HepG2 (cell line): ENCODE results near the gene IGFBP6. TPM values are rescaled to one million over a fixed set of nuclear protein-coding genes. Genes with fewer than 3 reads are reported as not detected.

Source experiments
- AGO2 ChIP-seq: fragments of 200-400 bp; formaldehyde crosslinking; optimal IDR thresholded peaks from 2 replicates; pipeline ENCODE3; 2017; ENCODE audit warnings: mild to moderate bottlenecking, low read depth, low read length, moderate library complexity
- FOXA3 ChIP-seq: IDR thresholded peaks from 2 replicates; pipeline ENCODE4 v1.6.1; 2016; ENCODE audit warnings: missing genetic modification reagents, missing compliant biosample characterization
- KMT2B ChIP-seq: IDR thresholded peaks from 2 replicates; pipeline ENCODE4 v1.6.1; 2016; ENCODE audit warnings: missing genetic modification reagents, missing compliant biosample characterization
- MLLT10 ChIP-seq: sonication (generic); formaldehyde crosslinking; IDR thresholded peaks from 2 replicates; pipeline ENCODE4 v1.4.0; 2020; ENCODE audit warnings: missing genetic modification reagents
- MTA3 ChIP-seq: sonication (generic); formaldehyde crosslinking; IDR thresholded peaks from 2 replicates; pipeline ENCODE4 v1.4.0; 2020; ENCODE audit warnings: missing genetic modification reagents
- REPIN1 ChIP-seq: sonication (generic); formaldehyde crosslinking; IDR thresholded peaks from 2 replicates; pipeline ENCODE4 v1.8.0; 2022; ENCODE audit warnings: missing genetic modification reagents, low read depth, mild to moderate bottlenecking, borderline replicate concordance
- ZNF263 ChIP-seq: sonication (generic); formaldehyde crosslinking; IDR thresholded peaks from 2 replicates; pipeline ENCODE4 v1.4.0; 2020; ENCODE audit warnings: missing genetic modification reagents
- ZNF432 ChIP-seq: sonication (generic); formaldehyde crosslinking; IDR thresholded peaks from 2 replicates; pipeline ENCODE4 v1.5.0; 2020; ENCODE audit warnings: missing genetic modification reagents, mild to moderate bottlenecking, borderline replicate concordance
- ZNF616 ChIP-seq: sonication (generic); formaldehyde crosslinking; IDR thresholded peaks from 2 replicates; pipeline ENCODE4 v1.5.0; 2020; ENCODE audit warnings: low read depth, mild to moderate bottlenecking, missing genetic modification reagents
- ZNF720 ChIP-seq: sonication (generic); formaldehyde crosslinking; IDR thresholded peaks from 2 replicates; pipeline ENCODE4 v1.4.0; 2020; ENCODE audit warnings: missing genetic modification reagents
- ZNF761 ChIP-seq: sonication (generic); formaldehyde crosslinking; conservative IDR thresholded peaks from 2 replicates; pipeline ENCODE4 v1.4.0; 2020; ENCODE audit warnings: mild to moderate bottlenecking, missing genetic modification reagents
- ZNF83 ChIP-seq: sonication (generic); formaldehyde crosslinking; IDR thresholded peaks from 2 replicates; pipeline ENCODE4 v1.4.0; 2020; ENCODE audit warnings: missing genetic modification reagents, mild to moderate bottlenecking, borderline replicate concordance
- polyA plus RNA-seq, 8 experiments: library from polyadenylated mRNA; depleted of rRNA in 3 of 8; stranded (reverse) in 7 of 8; unstranded in 1 of 8; fragments of >200 nt; fragmentation: Illumina TruSeq in 4 of 8; extraction: Trizol in 4 of 8; gene quantifications; 2 replicates each; pipeline versions ENCODE4 v1.2.1 to v1.2.3, GENCODE V29; 2011 to 2016; ENCODE audit warnings: low read depth in 4 of 8, missing spikeins in 1 of 8, mixed read lengths in 1 of 8; ENCODE audit not compliant: insufficient read depth in 1 of 8
- total RNA-seq, 5 experiments: library from RNA; depleted of rRNA; stranded (reverse); fragments of >200 nt; fragmentation: Illumina TruSeq; extraction: Trizol; gene quantifications; 2 replicates each; pipeline ENCODE4 v1.2.3, GENCODE V29; 2016; ENCODE audit warnings: low read depth in 1 of 5
- TF ChIP-seq, protein P1 (sequence below): sonication (generic); formaldehyde crosslinking; IDR thresholded peaks from 2 replicates; pipeline ENCODE4 v1.4.0; 2020; ENCODE audit warnings: missing genetic modification reagents
- TF ChIP-seq, protein P2 (sequence below): IDR thresholded peaks from 2 replicates; pipeline ENCODE4 v1.6.1; 2016; ENCODE audit warnings: control low read depth
- TF ChIP-seq, protein P3 (sequence below): sonication (generic); formaldehyde crosslinking; IDR thresholded peaks from 2 replicates; pipeline ENCODE4 v1.4.0; 2020; ENCODE audit warnings: missing genetic modification reagents; ENCODE audit errors: not compliant biosample characterization
- TF ChIP-seq, protein P4 (sequence below): sonication (generic); formaldehyde crosslinking; IDR thresholded peaks from 2 replicates; pipeline ENCODE4 v1.4.0; 2020; ENCODE audit warnings: missing genetic modification reagents, borderline replicate concordance
- TF ChIP-seq, protein P5 (sequence below): sonication (generic); formaldehyde crosslinking; IDR thresholded peaks from 2 replicates; pipeline ENCODE4 v1.8.0; 2022; ENCODE audit warnings: missing genetic modification reagents, mild to moderate bottlenecking, inconsistent platforms, borderline replicate concordance

Gene IGFBP6
- total and polyA plus RNA-seq, 2 of the 13 experiments (the other 11 are each of a cell fraction or from before 2014, with no cell fraction given), result 3.9 to 25.2 TPM

DNA sequence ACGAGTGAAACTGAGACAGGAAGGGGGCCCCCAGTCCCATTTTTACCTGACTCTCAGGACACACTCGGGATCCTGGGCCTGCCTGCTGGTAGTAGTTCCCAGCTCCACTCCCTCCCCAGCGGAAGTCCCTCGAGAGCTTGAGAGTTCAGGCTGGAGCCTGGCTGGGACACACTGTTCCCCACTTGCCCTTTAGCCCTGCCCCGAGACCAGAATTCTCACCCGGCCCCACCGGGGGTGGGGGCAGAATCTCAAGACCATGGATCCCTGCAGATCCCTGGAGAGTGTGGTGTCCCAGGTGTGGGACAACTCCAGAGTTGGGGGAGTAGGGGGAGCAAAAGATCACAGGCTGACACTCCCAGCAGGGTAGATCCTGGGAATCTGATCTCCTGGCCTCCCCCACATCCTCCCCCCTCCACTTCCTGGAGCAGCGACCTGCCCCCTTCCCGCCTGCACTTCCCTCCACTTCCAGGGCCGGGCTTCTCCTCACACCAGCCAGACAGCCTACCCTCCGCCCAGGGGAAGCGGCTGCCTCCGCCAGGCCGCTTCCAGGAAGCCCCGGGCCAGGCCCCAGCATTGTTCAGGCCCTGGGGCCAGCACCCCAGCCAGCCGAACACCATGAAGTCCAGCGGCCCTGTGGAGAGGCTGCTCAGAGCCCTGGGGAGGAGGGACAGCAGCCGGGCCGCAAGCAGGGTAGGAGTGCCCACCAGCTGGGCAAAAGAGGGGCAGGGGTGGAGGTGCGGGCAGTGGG is 47.7 kb upstream of the IGFBP6 start, which contains the start of gene TNS2 (continued):
- TF ChIP-seq, protein P1, sequence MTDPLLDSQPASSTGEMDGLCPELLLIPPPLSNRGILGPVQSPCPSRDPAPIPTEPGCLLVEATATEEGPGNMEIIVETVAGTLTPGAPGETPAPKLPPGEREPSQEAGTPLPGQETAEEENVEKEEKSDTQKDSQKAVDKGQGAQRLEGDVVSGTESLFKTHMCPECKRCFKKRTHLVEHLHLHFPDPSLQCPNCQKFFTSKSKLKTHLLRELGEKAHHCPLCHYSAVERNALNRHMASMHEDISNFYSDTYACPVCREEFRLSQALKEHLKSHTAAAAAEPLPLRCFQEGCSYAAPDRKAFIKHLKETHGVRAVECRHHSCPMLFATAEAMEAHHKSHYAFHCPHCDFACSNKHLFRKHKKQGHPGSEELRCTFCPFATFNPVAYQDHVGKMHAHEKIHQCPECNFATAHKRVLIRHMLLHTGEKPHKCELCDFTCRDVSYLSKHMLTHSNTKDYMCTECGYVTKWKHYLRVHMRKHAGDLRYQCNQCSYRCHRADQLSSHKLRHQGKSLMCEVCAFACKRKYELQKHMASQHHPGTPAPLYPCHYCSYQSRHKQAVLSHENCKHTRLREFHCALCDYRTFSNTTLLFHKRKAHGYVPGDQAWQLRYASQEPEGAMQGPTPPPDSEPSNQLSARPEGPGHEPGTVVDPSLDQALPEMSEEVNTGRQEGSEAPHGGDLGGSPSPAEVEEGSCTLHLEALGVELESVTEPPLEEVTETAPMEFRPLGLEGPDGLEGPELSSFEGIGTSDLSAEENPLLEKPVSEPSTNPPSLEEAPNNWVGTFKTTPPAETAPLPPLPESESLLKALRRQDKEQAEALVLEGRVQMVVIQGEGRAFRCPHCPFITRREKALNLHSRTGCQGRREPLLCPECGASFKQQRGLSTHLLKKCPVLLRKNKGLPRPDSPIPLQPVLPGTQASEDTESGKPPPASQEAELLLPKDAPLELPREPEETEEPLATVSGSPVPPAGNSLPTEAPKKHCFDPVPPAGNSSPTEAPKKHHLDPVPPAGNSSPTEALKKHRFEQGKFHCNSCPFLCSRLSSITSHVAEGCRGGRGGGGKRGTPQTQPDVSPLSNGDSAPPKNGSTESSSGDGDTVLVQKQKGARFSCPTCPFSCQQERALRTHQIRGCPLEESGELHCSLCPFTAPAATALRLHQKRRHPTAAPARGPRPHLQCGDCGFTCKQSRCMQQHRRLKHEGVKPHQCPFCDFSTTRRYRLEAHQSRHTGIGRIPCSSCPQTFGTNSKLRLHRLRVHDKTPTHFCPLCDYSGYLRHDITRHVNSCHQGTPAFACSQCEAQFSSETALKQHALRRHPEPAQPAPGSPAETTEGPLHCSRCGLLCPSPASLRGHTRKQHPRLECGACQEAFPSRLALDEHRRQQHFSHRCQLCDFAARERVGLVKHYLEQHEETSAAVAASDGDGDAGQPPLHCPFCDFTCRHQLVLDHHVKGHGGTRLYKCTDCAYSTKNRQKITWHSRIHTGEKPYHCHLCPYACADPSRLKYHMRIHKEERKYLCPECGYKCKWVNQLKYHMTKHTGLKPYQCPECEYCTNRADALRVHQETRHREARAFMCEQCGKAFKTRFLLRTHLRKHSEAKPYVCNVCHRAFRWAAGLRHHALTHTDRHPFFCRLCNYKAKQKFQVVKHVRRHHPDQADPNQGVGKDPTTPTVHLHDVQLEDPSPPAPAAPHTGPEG, result peak; percentile 48; the same call in 1 of the 2 replicates
- TF ChIP-seq, protein P2, sequence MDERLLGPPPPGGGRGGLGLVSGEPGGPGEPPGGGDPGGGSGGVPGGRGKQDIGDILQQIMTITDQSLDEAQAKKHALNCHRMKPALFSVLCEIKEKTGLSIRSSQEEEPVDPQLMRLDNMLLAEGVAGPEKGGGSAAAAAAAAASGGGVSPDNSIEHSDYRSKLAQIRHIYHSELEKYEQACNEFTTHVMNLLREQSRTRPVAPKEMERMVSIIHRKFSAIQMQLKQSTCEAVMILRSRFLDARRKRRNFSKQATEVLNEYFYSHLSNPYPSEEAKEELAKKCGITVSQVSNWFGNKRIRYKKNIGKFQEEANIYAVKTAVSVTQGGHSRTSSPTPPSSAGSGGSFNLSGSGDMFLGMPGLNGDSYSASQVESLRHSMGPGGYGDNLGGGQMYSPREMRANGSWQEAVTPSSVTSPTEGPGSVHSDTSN, result no peak
- no peak; the same call in 1 of the 2 replicates for TF ChIP-seq REPIN1 (CRISPR knock-in tag)
- TF ChIP-seq, protein P3, sequence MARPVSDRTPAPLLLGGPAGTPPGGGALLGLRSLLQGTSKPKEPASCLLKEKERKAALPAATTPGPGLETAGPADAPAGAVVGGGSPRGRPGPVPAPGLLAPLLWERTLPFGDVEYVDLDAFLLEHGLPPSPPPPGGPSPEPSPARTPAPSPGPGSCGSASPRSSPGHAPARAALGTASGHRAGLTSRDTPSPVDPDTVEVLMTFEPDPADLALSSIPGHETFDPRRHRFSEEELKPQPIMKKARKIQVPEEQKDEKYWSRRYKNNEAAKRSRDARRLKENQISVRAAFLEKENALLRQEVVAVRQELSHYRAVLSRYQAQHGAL (CRISPR knock-in tag), result no peak
- TF ChIP-seq FOXA3 (CRISPR knock-in tag), result no peak
- no peak for TF ChIP-seq ZNF761 (CRISPR knock-in tag)
- peak; percentile 15; the same call in 1 of the 2 replicates for TF ChIP-seq ZNF263 (CRISPR knock-in tag)
- TF ChIP-seq, protein P4, sequence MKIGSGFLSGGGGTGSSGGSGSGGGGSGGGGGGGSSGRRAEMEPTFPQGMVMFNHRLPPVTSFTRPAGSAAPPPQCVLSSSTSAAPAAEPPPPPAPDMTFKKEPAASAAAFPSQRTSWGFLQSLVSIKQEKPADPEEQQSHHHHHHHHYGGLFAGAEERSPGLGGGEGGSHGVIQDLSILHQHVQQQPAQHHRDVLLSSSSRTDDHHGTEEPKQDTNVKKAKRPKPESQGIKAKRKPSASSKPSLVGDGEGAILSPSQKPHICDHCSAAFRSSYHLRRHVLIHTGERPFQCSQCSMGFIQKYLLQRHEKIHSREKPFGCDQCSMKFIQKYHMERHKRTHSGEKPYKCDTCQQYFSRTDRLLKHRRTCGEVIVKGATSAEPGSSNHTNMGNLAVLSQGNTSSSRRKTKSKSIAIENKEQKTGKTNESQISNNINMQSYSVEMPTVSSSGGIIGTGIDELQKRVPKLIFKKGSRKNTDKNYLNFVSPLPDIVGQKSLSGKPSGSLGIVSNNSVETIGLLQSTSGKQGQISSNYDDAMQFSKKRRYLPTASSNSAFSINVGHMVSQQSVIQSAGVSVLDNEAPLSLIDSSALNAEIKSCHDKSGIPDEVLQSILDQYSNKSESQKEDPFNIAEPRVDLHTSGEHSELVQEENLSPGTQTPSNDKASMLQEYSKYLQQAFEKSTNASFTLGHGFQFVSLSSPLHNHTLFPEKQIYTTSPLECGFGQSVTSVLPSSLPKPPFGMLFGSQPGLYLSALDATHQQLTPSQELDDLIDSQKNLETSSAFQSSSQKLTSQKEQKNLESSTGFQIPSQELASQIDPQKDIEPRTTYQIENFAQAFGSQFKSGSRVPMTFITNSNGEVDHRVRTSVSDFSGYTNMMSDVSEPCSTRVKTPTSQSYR (CRISPR knock-in tag), result peak; percentile 14; the same call in 1 of the 2 replicates
- no peak for TF ChIP-seq KMT2B (CRISPR knock-in tag)
- TF ChIP-seq ZNF83 (CRISPR knock-in tag), result no peak
- no peak for TF ChIP-seq MTA3
- no peak for TF ChIP-seq ZNF720
- TF ChIP-seq ZNF616 (CRISPR knock-in tag), result 0 out of 2 replicates have a peak, but pooled peaks have one; percentile 70
- TF ChIP-seq AGO2, result peak; percentile 79
- TF ChIP-seq ZNF432 (CRISPR knock-in tag), result no peak
- TF ChIP-seq, protein P5, sequence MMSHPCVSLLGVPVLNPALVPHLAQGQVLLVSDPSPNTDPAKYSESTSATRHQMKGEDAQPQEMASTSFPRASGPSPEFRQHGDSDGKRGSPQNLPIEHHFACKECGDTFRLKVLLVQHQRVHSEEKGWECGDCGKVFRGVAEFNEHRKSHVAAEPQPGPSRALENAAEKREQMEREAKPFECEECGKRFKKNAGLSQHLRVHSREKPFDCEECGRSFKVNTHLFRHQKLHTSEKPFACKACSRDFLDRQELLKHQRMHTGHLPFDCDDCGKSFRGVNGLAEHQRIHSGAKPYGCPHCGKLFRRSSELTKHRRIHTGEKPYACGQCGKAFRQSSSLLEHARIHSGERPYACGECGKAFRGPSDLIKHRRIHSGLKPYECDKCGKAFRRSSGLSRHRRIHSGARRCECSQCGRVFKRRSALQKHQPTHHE (CRISPR knock-in tag), result peak; percentile 19; the same call in 1 of the 2 replicates
- no peak for TF ChIP-seq MLLT10
